Vagina (tissue), 2 donors: ENCODE measurements around the gene TNFRSF8. TPM values are rescaled to one million over a fixed set of nuclear protein-coding genes. Genes with fewer than 3 reads are reported as not detected.

Source experiments
- DNase-seq, 2 donors: peaks; one replicate each; pipeline ENCODE4 v3.0.0-alpha.2; 2017; ENCODE audit errors: extremely low spot score in 2 of 2
- H3K27ac ChIP-seq: fragments of 200-600 bp; sonication (generic); one replicate; pipeline ENCODE4 v1.5.1; 2019
- H3K27me3 ChIP-seq: fragments of 200-600 bp; sonication (generic); one replicate; pipeline ENCODE4 v1.5.1; 2019
- H3K36me3 ChIP-seq, 2 donors: fragments of 200-600 bp; sonication (generic); one replicate each; pipeline ENCODE4 v1.5.1; 2017 to 2019
- H3K4me1 ChIP-seq: fragments of 200-600 bp; sonication (generic); one replicate; pipeline ENCODE4 v1.5.1; 2019
- H3K4me3 ChIP-seq, 2 donors: fragments of 200-600 bp; sonication (generic); 1 replicate in 1 of 2; 2 replicates in 1 of 2; pipeline ENCODE4 v1.5.1; 2016 to 2019
- H3K9me3 ChIP-seq: fragments of 200-600 bp; sonication (generic); one replicate; pipeline ENCODE4 v1.5.1; 2019
- POLR2A ChIP-seq, 2 donors: fragments of 450-650 bp; IDR thresholded peaks; one replicate each; pipeline ENCODE4 v1.6.1; 2017; ENCODE audit warnings: antibody characterized with exemption in 2 of 2, mild to moderate bottlenecking in 2 of 2, moderate library complexity in 2 of 2
- POLR2AphosphoS5 ChIP-seq, 2 donors: sonication (generic); formaldehyde crosslinking; IDR thresholded peaks; one replicate each; pipeline ENCODE4 v1.9.0; 2017; ENCODE audit warnings: antibody characterized with exemption in 2 of 2, mild to moderate bottlenecking in 2 of 2, low read depth in 1 of 2; ENCODE audit not compliant: insufficient read depth in 1 of 2
- intact Hi-C: fragments of 100-400 bp; cut with DNase I; formaldehyde crosslinking; loops from one replicate; pipeline ENCODE4 v1.15.1; 2023
- total RNA-seq: library from RNA; depleted of rRNA; stranded (reverse); fragments of >200 nt; gene quantifications from one replicate; pipeline ENCODE4 v1.2.3, GENCODE V29; 2016
- TF ChIP-seq, protein P1 (sequence below), 3 experiments: fragments of 450-650 bp in 2 of 3; fragments of 200-600 bp in 1 of 3; sonication (generic) in 1 of 3; IDR thresholded peaks; one replicate each; pipeline ENCODE4 v1.5.1; 2017 to 2019; ENCODE audit warnings: antibody characterized with exemption in 3 of 3, mild to moderate bottlenecking in 2 of 3, moderate library complexity in 2 of 3

The TNFRSF8 gene
- total RNA-seq, 1 donor from 2014 or later, result 1.2 TPM

- TF ChIP-seq POLR2AphosphoS5 (IDR thresholded peaks at IDR 0.05; ENCODE audit: insufficient read depth in 1 of 2, low read depth in 1 of 2), result no peak
- no peak for TF ChIP-seq POLR2A (IDR thresholded peaks at IDR 0.05)
- TF ChIP-seq, protein P1, sequence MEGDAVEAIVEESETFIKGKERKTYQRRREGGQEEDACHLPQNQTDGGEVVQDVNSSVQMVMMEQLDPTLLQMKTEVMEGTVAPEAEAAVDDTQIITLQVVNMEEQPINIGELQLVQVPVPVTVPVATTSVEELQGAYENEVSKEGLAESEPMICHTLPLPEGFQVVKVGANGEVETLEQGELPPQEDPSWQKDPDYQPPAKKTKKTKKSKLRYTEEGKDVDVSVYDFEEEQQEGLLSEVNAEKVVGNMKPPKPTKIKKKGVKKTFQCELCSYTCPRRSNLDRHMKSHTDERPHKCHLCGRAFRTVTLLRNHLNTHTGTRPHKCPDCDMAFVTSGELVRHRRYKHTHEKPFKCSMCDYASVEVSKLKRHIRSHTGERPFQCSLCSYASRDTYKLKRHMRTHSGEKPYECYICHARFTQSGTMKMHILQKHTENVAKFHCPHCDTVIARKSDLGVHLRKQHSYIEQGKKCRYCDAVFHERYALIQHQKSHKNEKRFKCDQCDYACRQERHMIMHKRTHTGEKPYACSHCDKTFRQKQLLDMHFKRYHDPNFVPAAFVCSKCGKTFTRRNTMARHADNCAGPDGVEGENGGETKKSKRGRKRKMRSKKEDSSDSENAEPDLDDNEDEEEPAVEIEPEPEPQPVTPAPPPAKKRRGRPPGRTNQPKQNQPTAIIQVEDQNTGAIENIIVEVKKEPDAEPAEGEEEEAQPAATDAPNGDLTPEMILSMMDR (IDR thresholded peaks at IDR 0.05), result no peak
- intact Hi-C loops, result no loop called here
Observed at GRCh38 chr1:12016182-12016581, 46.9 kb upstream of the TNFRSF8 start.

GRCh38 chr1:12019858-12020509, 43.1 kb upstream of the TNFRSF8 start:
- H3K27me3 ChIP-seq, result no peaks in the 10 kb centered on the region
- H3K9me3 ChIP-seq, result no peaks in the 10 kb centered on the region
- intact Hi-C loops, result no loop called here
- DNase-seq, result peak in 1 of 2 donors; percentile 86
- H3K4me1 ChIP-seq, result peaks cover 11% of the 10 kb centered on the region
- H3K27ac ChIP-seq, result peak overlapping the region; percentile 81
- TF ChIP-seq POLR2A (IDR thresholded peaks at IDR 0.05), result no peak
- TF ChIP-seq, protein P1 (IDR thresholded peaks at IDR 0.05), result no peak
- TF ChIP-seq POLR2AphosphoS5 (IDR thresholded peaks at IDR 0.05; ENCODE audit: insufficient read depth in 1 of 2, low read depth in 1 of 2), result no peak
- peaks cover 0 to 26% of the 10 kb centered on the region in 2 donors for H3K36me3 ChIP-seq
- H3K4me3 ChIP-seq, result peak overlapping the region; percentile 86 to 92

More at GRCh38 chr1:12016182-12016581, 46.9 kb upstream of the TNFRSF8 start:
- H3K9me3 ChIP-seq, result no peaks in the 10 kb centered on the region
- no peak overlapping the region for H3K27ac ChIP-seq
- no peak for DNase-seq
- H3K4me1 ChIP-seq, result peaks cover 19% of the 10 kb centered on the region
- H3K4me3 ChIP-seq, result no peak overlapping the region
- no peaks in the 10 kb centered on the region for H3K27me3 ChIP-seq
- peaks cover 0 to 16% of the 10 kb centered on the region in 2 donors for H3K36me3 ChIP-seq

DNA sequence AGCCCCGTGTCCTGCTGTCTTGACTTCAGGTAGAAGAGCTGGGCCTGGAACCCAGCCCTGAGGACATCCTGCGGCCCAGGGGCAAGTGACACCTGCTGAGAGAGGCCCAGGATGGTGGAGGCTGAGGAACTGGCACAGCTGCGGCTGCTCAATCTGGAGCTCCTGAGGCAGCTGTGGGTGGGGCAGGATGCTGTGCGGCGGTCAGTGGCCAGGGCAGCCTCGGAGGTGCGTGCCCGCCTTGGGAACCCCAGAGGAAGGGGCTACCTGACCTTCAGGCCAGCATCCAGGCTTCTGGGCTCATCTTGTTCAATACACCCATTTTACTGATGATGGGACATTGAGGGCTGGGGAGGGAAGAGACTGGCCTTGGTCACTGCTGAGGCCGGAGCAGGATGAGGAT, 41.5 kb upstream of the TNFRSF8 start:
- Histone ChIP-seq H3K27ac (no peak overlapping the region), H3K36me3 (peaks cover 0 to 33% of the 10 kb centered on the region in 2 donors), H3K4me1 (peaks cover 11% of the 10 kb centered on the region), H3K4me3 (no peak overlapping the region), H3K9me3 (no peaks in the 10 kb centered on the region), H3K27me3 (no peaks in the 10 kb centered on the region)
- DNase-seq, result peak in 1 of 2 donors; percentile 81
- intact Hi-C loops, result no loop called here
- TF ChIP-seq POLR2AphosphoS5 (IDR thresholded peaks at IDR 0.05; ENCODE audit: insufficient read depth in 1 of 2, low read depth in 1 of 2), result no peak

DNA sequence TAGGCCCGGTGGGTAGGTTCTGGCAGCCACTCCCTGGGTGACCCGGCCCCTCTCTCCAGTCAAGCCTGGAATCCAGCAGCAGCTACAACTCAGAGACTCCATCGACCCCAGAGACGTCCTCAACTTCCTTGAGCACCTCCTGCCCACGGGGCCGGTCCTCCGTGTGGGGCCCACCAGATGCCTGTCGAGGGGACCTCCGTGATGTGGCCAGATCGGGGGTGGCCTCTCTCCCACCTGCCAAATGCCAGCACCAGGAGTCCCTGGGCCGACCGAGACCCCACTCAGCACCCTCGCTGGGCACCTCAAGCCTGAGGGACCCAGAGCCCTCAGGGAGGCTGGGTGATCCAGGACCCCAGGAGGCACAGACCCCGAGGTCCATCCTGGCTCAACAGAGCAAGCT, 41.1 kb upstream of the TNFRSF8 start:
- intact Hi-C loops, result no loop called here
- TF ChIP-seq POLR2AphosphoS5 (IDR thresholded peaks at IDR 0.05; ENCODE audit: insufficient read depth in 1 of 2, low read depth in 1 of 2), result no peak
- TF ChIP-seq POLR2A (IDR thresholded peaks at IDR 0.05), result no peak
- TF ChIP-seq, protein P1 (IDR thresholded peaks at IDR 0.05), result no peak
- peak in 1 of 2 donors; percentile 77 for DNase-seq
- no peaks in the 10 kb centered on the region for H3K9me3 ChIP-seq
- no peak overlapping the region for H3K4me3 ChIP-seq
- H3K27ac ChIP-seq, result no peak overlapping the region
- H3K36me3 ChIP-seq, result peaks cover 0 to 33% of the 10 kb centered on the region in 2 donors
- H3K4me1 ChIP-seq, result peaks cover 11% of the 10 kb centered on the region
- no peaks in the 10 kb centered on the region for H3K27me3 ChIP-seq

DNA sequence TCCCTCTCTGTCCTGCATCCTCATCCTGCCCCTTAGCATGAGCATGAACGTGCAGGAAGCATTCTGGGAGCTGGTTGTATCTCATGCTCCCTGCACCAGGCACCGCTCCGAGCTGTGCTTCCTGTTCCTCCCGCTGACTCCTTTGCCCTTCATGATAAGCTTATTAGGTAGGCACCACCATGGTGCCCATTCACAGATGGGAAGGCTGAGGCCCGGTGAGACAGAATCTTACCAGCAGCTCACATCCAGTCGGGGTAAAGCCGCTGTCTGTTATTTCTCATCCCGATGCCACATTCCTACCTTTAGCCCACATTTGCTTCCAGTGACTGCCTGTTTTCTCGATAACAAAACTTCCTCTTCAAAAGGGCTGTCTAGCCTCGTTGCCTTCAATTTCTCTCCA, 36.5 kb upstream of the TNFRSF8 start:
- intact Hi-C loops, result no loop called here
- H3K4me3 ChIP-seq, result no peak overlapping the region
- no peak overlapping the region for H3K27ac ChIP-seq
- no peaks in the 10 kb centered on the region for H3K27me3 ChIP-seq
- H3K4me1 ChIP-seq, result no peaks in the 10 kb centered on the region
- H3K36me3 ChIP-seq, result peaks cover 0 to 62% of the 10 kb centered on the region in 2 donors
- H3K9me3 ChIP-seq, result no peaks in the 10 kb centered on the region
- TF ChIP-seq POLR2A (IDR thresholded peaks at IDR 0.05), result no peak
- TF ChIP-seq, protein P1 (IDR thresholded peaks at IDR 0.05), result no peak
- TF ChIP-seq POLR2AphosphoS5 (IDR thresholded peaks at IDR 0.05; ENCODE audit: insufficient read depth in 1 of 2, low read depth in 1 of 2), result no peak
- no peak for DNase-seq
